Neural cell (in vitro differentiated cells): ENCODE measurements around the gene MAP2K4. TPM values are rescaled to one million over a fixed set of nuclear protein-coding genes. Genes with fewer than 3 reads are reported as not detected.

ENCODE experiments used
- H2AFZ ChIP-seq: fragments of 200-600, 300-800 bp; sonication (generic), shearing (Covaris generic); 2 replicates; pipeline ENCODE4 v1.6.0; 2014; ENCODE audit warnings: low read depth, mild to moderate bottlenecking, antibody characterized with exemption, low read length, moderate library complexity
- H3F3A ChIP-seq: fragments of 200-600 bp; shearing (Covaris generic); 2 replicates; pipeline ENCODE4 v1.6.1; 2016; ENCODE audit warnings: mild to moderate bottlenecking, moderate library complexity, mixed read lengths, antibody characterized with exemption, low read length; ENCODE audit not compliant: insufficient read depth, poor library complexity, severe bottlenecking
- H3K27ac ChIP-seq: fragments of 200-600, 300-800 bp; sonication (generic), shearing (Covaris generic); 2 replicates; pipeline ENCODE4 v1.5.1; 2014; ENCODE audit warnings: mild to moderate bottlenecking, low read length, moderate library complexity
- H3K27me3 ChIP-seq: fragments of 300-800, 200-600 bp; sonication (generic), shearing (Covaris generic); 2 replicates; pipeline ENCODE4 v1.6.0; 2014; ENCODE audit warnings: mild to moderate bottlenecking, low read depth, low read length, moderate library complexity; ENCODE audit not compliant: insufficient read depth
- H3K36me3 ChIP-seq: fragments of 300-800, 200-600 bp; sonication (generic), shearing (Covaris generic); 2 replicates; pipeline ENCODE4 v1.5.1; 2014; ENCODE audit warnings: mild to moderate bottlenecking, antibody characterized with exemption, low read length, moderate library complexity; ENCODE audit not compliant: insufficient read depth
- H3K4me2 ChIP-seq: fragments of 300-800, 200-600 bp; sonication (generic), shearing (Covaris generic); 2 replicates; pipeline ENCODE4 v1.6.0; 2014; ENCODE audit warnings: mild to moderate bottlenecking, low read length
- H3K4me3 ChIP-seq: fragments of 300-800, 200-600 bp; sonication (generic), shearing (Covaris generic); 2 replicates; pipeline ENCODE4 v1.5.1; 2014; ENCODE audit warnings: mild to moderate bottlenecking, low read length, moderate library complexity
- H3K79me2 ChIP-seq: fragments of 200-600 bp; shearing (Covaris generic); replicated peaks from 2 replicates; pipeline ENCODE4 v1.6.0; 2014; ENCODE audit warnings: mild to moderate bottlenecking, low read length, moderate library complexity; ENCODE audit not compliant: insufficient read depth
- H3K9ac ChIP-seq: fragments of 300-800, 200-600 bp; sonication (generic), shearing (Covaris generic); 2 replicates; pipeline ENCODE4 v1.6.1; 2016; ENCODE audit warnings: mild to moderate bottlenecking, low read length, mixed read lengths
- H3K9me2 ChIP-seq: fragments of 200-600 bp; shearing (Covaris generic); 2 replicates; pipeline ENCODE4 v1.6.1; 2016; ENCODE audit warnings: mild to moderate bottlenecking, low read length, mixed read lengths; ENCODE audit not compliant: insufficient read depth
- H3K9me3 ChIP-seq: fragments of 200-600, 300-800 bp; sonication (generic), shearing (Covaris generic); 2 replicates; pipeline ENCODE4 v1.6.1; 2016; ENCODE audit warnings: mild to moderate bottlenecking, mixed run types, low read length, moderate library complexity, mixed read lengths
- H4K20me1 ChIP-seq: fragments of 200-600 bp; shearing (Covaris generic); 2 replicates; pipeline ENCODE4 v1.6.1; 2016; ENCODE audit warnings: mild to moderate bottlenecking, mixed run types; ENCODE audit not compliant: insufficient read depth
- EP300 ChIP-seq: fragments of 450-650 bp; conservative IDR thresholded peaks from 2 replicates; pipeline ENCODE4 v1.6.1; 2014; ENCODE audit warnings: antibody characterized with exemption, mild to moderate bottlenecking, moderate library complexity; ENCODE audit not compliant: poor library complexity, severe bottlenecking
- EZH2 ChIP-seq: fragments of 200-600, 300-800 bp; shearing (Covaris generic), sonication (generic); IDR thresholded peaks from 2 replicates; pipeline ENCODE4 v1.6.1; 2014; ENCODE audit warnings: antibody characterized with exemption, low read length, borderline replicate concordance, mild to moderate bottlenecking; ENCODE audit not compliant: insufficient read depth, poor library complexity, severe bottlenecking
- MXI1 ChIP-seq: fragments of 450-650 bp; conservative IDR thresholded peaks from 2 replicates; pipeline ENCODE4 v1.6.1; 2014; ENCODE audit warnings: antibody characterized with exemption, mild to moderate bottlenecking; ENCODE audit not compliant: poor library complexity, severe bottlenecking
- POLR2AphosphoS5 ChIP-seq: IDR thresholded peaks from 2 replicates; pipeline ENCODE4 v1.6.1; 2012
- RAD21 ChIP-seq: fragments of 450-650 bp; conservative IDR thresholded peaks from 2 replicates; pipeline ENCODE4 v1.6.1; 2014; ENCODE audit warnings: antibody characterized with exemption, mild to moderate bottlenecking, moderate library complexity
- SMC3 ChIP-seq: fragments of 450-650 bp; conservative IDR thresholded peaks from 2 replicates; pipeline ENCODE4 v1.6.1; 2014; ENCODE audit warnings: antibody characterized with exemption, mild to moderate bottlenecking, moderate library complexity; ENCODE audit not compliant: poor library complexity
- TAF1 ChIP-seq: IDR thresholded peaks from 2 replicates; pipeline ENCODE4 v1.6.1; 2012; ENCODE audit warnings: low read depth
- polyA plus RNA-seq: library from polyadenylated mRNA; depleted of rRNA; stranded (reverse); fragments of >200 nt; gene quantifications from 2 replicates; pipeline ENCODE4 v1.2.3, GENCODE V29; 2014
- TF ChIP-seq, protein P1 (sequence below): fragments of 450-650 bp; IDR thresholded peaks from 2 replicates; pipeline ENCODE4 v1.5.1; 2014; ENCODE audit warnings: antibody characterized with exemption, mild to moderate bottlenecking, moderate library complexity; ENCODE audit not compliant: poor library complexity, severe bottlenecking
- TF ChIP-seq, protein P2 (sequence below): IDR thresholded peaks from 2 replicates; pipeline ENCODE4 v1.6.1; 2012; ENCODE audit warnings: borderline replicate concordance

MAP2K4 gene
- polyA plus RNA-seq, 1 donor from 2014 or later: 78.4 TPM

DNA sequence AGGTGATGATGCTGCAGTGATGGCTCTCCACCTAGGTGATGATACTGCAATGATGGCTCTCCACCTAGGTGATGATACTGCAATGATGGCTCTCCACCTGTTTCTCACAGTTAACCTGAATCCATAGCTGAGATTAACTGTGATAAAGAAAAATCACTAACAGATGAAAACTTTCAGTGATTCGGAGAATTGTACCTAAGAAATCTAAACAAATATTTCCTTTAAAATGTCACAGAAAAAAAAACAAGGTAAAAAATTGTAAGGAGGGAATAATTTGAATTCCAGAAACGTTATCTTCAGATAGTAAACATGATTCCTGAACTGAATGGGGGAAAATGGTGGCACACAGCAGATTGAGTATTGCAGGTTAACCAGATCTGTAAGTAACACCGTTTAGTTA is 113.4 kb downstream of the MAP2K4 start:
- H3K9ac ChIP-seq: no peak overlapping the region

DNA sequence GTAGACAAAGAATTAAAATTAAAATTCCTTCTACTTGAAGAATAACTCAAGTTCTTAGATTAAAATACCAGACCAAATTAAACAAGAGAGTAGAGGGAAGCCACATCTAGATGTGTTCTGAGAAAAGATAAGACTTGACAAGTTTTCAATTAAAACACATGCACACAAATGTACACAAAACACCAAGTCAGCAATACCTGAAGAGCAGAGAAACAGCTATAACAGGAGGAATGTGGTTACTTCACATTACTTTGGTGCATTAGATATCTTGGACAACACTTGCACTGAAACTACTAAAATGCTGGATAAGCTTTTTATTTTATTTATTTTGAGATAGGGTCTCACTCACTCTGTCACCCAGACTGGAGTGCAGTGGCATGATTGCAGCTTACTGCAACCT is 113.9 kb downstream of the MAP2K4 start:
- no peaks in the 10 kb centered on the region for H3K27me3 ChIP-seq
- no peaks in the 10 kb centered on the region for H4K20me1 ChIP-seq
- peaks cover 8% of the 10 kb centered on the region for H3K36me3 ChIP-seq
- no peaks in the 10 kb centered on the region for H3F3A ChIP-seq
- H3K79me2 ChIP-seq: no peaks in the 10 kb centered on the region
- no peak overlapping the region for H3K4me2 ChIP-seq
- H3K27ac ChIP-seq: no peak overlapping the region
- no peaks in the 10 kb centered on the region for H3K9me2 ChIP-seq
- H2AFZ ChIP-seq: no peak overlapping the region
- H3K9ac ChIP-seq: no peak overlapping the region
- no peak overlapping the region for H3K4me3 ChIP-seq
- no peaks in the 10 kb centered on the region for H3K9me3 ChIP-seq
- no peak for TF ChIP-seq POLR2AphosphoS5

More for the DNA sequence above, 113.4 kb downstream of the MAP2K4 start:
- TF ChIP-seq SMC3: no peak
- no peak for TF ChIP-seq EZH2
- TF ChIP-seq, protein P1, sequence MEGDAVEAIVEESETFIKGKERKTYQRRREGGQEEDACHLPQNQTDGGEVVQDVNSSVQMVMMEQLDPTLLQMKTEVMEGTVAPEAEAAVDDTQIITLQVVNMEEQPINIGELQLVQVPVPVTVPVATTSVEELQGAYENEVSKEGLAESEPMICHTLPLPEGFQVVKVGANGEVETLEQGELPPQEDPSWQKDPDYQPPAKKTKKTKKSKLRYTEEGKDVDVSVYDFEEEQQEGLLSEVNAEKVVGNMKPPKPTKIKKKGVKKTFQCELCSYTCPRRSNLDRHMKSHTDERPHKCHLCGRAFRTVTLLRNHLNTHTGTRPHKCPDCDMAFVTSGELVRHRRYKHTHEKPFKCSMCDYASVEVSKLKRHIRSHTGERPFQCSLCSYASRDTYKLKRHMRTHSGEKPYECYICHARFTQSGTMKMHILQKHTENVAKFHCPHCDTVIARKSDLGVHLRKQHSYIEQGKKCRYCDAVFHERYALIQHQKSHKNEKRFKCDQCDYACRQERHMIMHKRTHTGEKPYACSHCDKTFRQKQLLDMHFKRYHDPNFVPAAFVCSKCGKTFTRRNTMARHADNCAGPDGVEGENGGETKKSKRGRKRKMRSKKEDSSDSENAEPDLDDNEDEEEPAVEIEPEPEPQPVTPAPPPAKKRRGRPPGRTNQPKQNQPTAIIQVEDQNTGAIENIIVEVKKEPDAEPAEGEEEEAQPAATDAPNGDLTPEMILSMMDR: no peak
- no peak for TF ChIP-seq EP300
- no peak for TF ChIP-seq TAF1
- no peak for TF ChIP-seq POLR2AphosphoS5
- no peak for TF ChIP-seq RAD21
- TF ChIP-seq, protein P2, sequence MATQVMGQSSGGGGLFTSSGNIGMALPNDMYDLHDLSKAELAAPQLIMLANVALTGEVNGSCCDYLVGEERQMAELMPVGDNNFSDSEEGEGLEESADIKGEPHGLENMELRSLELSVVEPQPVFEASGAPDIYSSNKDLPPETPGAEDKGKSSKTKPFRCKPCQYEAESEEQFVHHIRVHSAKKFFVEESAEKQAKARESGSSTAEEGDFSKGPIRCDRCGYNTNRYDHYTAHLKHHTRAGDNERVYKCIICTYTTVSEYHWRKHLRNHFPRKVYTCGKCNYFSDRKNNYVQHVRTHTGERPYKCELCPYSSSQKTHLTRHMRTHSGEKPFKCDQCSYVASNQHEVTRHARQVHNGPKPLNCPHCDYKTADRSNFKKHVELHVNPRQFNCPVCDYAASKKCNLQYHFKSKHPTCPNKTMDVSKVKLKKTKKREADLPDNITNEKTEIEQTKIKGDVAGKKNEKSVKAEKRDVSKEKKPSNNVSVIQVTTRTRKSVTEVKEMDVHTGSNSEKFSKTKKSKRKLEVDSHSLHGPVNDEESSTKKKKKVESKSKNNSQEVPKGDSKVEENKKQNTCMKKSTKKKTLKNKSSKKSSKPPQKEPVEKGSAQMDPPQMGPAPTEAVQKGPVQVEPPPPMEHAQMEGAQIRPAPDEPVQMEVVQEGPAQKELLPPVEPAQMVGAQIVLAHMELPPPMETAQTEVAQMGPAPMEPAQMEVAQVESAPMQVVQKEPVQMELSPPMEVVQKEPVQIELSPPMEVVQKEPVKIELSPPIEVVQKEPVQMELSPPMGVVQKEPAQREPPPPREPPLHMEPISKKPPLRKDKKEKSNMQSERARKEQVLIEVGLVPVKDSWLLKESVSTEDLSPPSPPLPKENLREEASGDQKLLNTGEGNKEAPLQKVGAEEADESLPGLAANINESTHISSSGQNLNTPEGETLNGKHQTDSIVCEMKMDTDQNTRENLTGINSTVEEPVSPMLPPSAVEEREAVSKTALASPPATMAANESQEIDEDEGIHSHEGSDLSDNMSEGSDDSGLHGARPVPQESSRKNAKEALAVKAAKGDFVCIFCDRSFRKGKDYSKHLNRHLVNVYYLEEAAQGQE: no peak
- TF ChIP-seq MXI1: no peak
- Histone ChIP-seq H3K9me3 (no peaks in the 10 kb centered on the region), H3K9me2 (no peaks in the 10 kb centered on the region), H3K79me2 (no peaks in the 10 kb centered on the region), H3K27me3 (no peaks in the 10 kb centered on the region), H3F3A (no peaks in the 10 kb centered on the region), H4K20me1 (no peaks in the 10 kb centered on the region), H2AFZ (no peak overlapping the region), H3K27ac (no peak overlapping the region), H3K4me3 (no peak overlapping the region), H3K4me2 (no peak overlapping the region), H3K36me3 (peaks cover 8% of the 10 kb centered on the region)

DNA sequence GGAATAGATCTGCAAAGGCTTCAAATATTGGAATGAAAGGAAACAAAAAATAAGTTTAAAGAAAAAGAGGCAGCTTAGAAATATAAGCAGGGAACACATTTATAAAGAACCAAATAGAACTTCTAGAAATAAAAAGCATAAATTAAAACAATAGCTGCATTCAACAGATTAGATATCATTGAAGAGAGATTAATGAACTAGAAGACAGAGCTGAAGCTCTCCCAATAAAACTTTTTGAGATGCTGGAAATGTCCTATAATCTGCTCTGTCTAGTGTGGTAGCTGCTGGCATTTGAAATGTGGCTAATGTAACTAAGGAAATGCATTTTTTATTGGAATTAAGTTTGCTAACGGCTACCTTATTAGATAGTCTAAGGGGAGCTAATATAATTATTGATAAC is 115.6 kb downstream of the MAP2K4 start:
- Histone ChIP-seq H3F3A (no peaks in the 10 kb centered on the region), H2AFZ (no peak overlapping the region), H3K27ac (no peak overlapping the region), H3K9me3 (no peaks in the 10 kb centered on the region), H3K4me2 (no peak overlapping the region), H3K9ac (no peak overlapping the region), H3K27me3 (no peaks in the 10 kb centered on the region), H3K4me3 (no peak overlapping the region), H4K20me1 (no peaks in the 10 kb centered on the region), H3K79me2 (no peaks in the 10 kb centered on the region), H3K36me3 (peaks cover 9% of the 10 kb centered on the region), H3K9me2 (no peaks in the 10 kb centered on the region)
- TF ChIP-seq EP300 (no peak), RAD21 (no peak), MXI1 (no peak), SMC3 (no peak), EZH2 (no peak), TAF1 (no peak), POLR2AphosphoS5 (no peak)
- TF ChIP-seq, protein P2: no peak
- TF ChIP-seq, protein P1: no peak
